Uterus (tissue), 4 donors: Measurements from ENCODE around the gene CAMTA1. TPM values are rescaled to one million over a fixed set of nuclear protein-coding genes. Genes with fewer than 3 reads are reported as not detected.

Source experiments
- DNase-seq, 2 donors: peaks; one replicate each; pipeline ENCODE4 v3.0.0-alpha.2; 2019 to 2020
- H3K27ac ChIP-seq, 2 donors: fragments of 200-600 bp; sonication (generic); 1 replicate in 1 of 2; 2 replicates in 1 of 2; pipeline ENCODE4 v1.5.1; 2016 to 2018
- H3K27me3 ChIP-seq, 2 donors: fragments of 200-600 bp; sonication (generic); one replicate each; pipeline ENCODE4 v1.5.1; 2018 to 2019; ENCODE audit warnings: control low read depth in 1 of 2
- H3K36me3 ChIP-seq, 2 donors: fragments of 200-600 bp; sonication (generic); one replicate each; pipeline ENCODE4 v1.5.1; 2019; ENCODE audit warnings: control low read depth in 1 of 2
- H3K4me1 ChIP-seq, 2 donors: fragments of 200-600 bp; sonication (generic); one replicate each; pipeline ENCODE4 v1.5.1; 2018 to 2019; ENCODE audit warnings: control low read depth in 1 of 2
- H3K4me3 ChIP-seq, 2 donors: fragments of 200-600 bp; sonication (generic); 1 replicate in 1 of 2; 2 replicates in 1 of 2; pipeline ENCODE4 v1.5.1; 2018 to 2019; ENCODE audit warnings: mild to moderate bottlenecking in 1 of 2
- H3K9me3 ChIP-seq, 2 donors: fragments of 200-600 bp; sonication (generic); one replicate each; pipeline ENCODE4 v1.5.1; 2019; ENCODE audit warnings: control low read depth in 1 of 2
- POLR2A ChIP-seq, 2 donors: fragments of 450-650 bp; IDR thresholded peaks; one replicate each; pipeline ENCODE4 v1.6.1; 2016; ENCODE audit warnings: antibody characterized with exemption in 2 of 2, mild to moderate bottlenecking in 1 of 2, moderate library complexity in 1 of 2
- intact Hi-C: fragments of 100-400 bp; cut with DNase I; formaldehyde crosslinking; loops from one replicate; pipeline ENCODE4 v1.15.1; 2023; ENCODE audit warnings: low total_unique reads
- total RNA-seq, 4 donors: library from RNA; depleted of rRNA in 3 of 4; stranded (reverse); fragments of >200 nt in 3 of 4; gene quantifications; one replicate each; pipeline versions ENCODE4 v1.1.0 to v1.2.4, GENCODE V29; 2014 to 2023
- TF ChIP-seq, protein P1 (sequence below), 4 experiments: fragments of 200-600 bp in 2 of 4; fragments of 450-650 bp in 2 of 4; sonication (generic) in 2 of 4; IDR thresholded peaks; one replicate each; pipeline ENCODE4 v1.5.1; 2016 to 2019; ENCODE audit warnings: antibody characterized with exemption in 4 of 4, mild to moderate bottlenecking in 2 of 4, moderate library complexity in 1 of 4
- donor health status: DM: yes; HTN: yes; CAD: no.

Gene CAMTA1
- total RNA-seq, 4 donors from 2014 or later, result 29.7 to 427 (median 64.8) TPM

DNA sequence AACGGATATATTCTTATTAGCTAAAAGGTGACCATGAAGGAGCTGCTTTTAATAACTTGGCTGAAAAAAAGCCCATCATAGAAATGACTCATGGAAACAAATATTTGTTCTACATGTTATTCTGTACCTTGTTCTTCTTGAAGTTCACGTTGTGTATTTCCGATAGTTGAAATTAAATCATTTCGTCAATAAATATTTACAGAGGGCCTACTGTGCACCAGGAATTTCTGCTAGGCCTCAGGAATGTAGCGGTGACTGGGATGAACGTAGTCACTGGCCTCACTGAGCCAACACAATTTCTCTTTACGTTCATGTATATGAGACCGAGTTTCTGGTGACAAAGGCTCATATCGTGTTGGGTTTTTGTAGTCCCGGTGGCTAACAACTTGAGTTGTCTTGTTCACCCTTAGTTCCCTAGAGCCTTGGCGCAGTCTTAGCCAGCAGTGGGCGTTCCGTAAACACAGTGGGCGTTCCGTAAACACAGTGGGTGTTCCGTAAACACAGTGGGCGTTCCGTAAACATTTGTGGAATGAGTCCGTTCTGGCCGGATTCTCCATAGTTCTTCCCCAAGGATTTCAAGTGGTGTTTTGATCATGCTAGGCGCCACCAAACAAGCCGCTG lies 932.6 kb downstream of the CAMTA1 start:
- Histone ChIP-seq H3K27ac (no peak overlapping the region), H3K9me3 (no peaks in the 10 kb centered on the region), H3K36me3 (no peaks in the 10 kb centered on the region), H3K27me3 (no peaks in the 10 kb centered on the region), H3K4me3 (no peak overlapping the region), H3K4me1 (no peaks in the 10 kb centered on the region)
- intact Hi-C loops, result no loop called here
- TF ChIP-seq, protein P1, sequence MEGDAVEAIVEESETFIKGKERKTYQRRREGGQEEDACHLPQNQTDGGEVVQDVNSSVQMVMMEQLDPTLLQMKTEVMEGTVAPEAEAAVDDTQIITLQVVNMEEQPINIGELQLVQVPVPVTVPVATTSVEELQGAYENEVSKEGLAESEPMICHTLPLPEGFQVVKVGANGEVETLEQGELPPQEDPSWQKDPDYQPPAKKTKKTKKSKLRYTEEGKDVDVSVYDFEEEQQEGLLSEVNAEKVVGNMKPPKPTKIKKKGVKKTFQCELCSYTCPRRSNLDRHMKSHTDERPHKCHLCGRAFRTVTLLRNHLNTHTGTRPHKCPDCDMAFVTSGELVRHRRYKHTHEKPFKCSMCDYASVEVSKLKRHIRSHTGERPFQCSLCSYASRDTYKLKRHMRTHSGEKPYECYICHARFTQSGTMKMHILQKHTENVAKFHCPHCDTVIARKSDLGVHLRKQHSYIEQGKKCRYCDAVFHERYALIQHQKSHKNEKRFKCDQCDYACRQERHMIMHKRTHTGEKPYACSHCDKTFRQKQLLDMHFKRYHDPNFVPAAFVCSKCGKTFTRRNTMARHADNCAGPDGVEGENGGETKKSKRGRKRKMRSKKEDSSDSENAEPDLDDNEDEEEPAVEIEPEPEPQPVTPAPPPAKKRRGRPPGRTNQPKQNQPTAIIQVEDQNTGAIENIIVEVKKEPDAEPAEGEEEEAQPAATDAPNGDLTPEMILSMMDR (IDR thresholded peaks at IDR 0.05), result no peak
- TF ChIP-seq POLR2A (IDR thresholded peaks at IDR 0.05), result no peak
- no peak for DNase-seq

DNA sequence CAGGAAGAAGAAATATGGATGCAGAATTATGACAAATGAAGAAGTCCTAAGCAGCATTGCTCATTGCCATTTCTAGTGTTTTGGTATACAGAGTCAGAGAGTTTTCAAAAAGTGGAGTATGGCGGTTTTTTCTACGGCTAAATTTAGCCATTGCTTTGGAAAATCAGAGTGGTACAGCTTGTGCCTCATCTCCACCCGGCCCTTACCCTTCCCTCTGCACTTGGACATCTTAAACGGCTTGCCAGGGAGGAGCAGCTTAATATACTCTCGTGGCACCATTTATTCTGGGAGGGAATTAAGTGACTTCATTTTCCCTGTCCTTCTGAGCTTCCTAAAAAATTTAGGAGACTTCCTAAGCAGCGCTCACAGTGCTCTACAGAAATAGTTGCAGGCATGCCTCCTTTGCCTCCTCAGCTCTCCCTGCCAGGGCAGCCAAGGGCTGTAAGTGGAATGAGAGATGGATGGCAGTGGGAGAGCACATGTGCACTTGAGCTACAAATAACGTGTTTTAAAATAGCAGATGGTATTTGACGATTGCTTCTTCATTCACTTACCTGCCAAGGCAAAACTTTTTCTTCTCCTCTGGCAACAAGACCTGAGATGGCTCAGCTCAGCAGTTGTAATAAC lies 934.3 kb downstream of the CAMTA1 start:
- Histone ChIP-seq H3K4me1 (no peaks in the 10 kb centered on the region), H3K27me3 (no peaks in the 10 kb centered on the region), H3K4me3 (no peak overlapping the region), H3K27ac (no peak overlapping the region), H3K36me3 (no peaks in the 10 kb centered on the region), H3K9me3 (no peaks in the 10 kb centered on the region)
- TF ChIP-seq, protein P1 (IDR thresholded peaks at IDR 0.05), result no peak
- no peak for TF ChIP-seq POLR2A (IDR thresholded peaks at IDR 0.05)
- DNase-seq, result no peak
- intact Hi-C loops, result no loop called here

DNA sequence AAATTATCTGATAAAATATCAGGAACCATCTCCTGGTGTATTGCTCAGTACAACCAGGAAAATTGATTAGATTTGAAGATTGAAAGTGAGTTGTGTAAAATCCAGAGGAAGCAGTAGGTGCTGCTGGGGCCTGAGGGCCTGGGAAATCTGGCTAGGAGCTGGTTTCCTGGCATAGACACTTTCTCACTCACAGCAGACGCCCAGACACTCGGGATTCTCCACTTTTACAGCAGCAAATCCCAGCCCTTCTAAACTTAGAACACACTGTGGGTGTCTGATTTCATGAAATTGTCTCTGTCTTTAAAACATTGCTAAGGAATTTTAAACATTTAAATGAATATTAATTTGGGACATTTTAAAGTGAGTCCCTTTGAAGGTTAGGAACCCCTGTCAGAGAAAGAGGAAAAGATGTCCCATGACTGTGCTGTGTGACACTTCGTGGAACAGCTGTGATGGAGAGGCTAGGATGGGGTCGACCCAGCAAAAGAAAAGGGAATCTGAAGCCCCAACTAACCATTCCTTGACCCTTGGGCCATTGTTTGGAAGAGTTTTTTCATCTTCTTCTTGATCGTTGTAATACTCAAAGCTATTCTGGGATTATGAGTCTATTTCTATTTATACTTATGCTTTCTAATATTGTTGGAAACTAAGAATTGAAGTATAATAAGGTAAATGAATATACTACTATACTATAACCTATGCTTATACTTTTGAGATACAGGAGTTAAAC lies 936.9 kb downstream of the CAMTA1 start:
- no peaks in the 10 kb centered on the region for H3K9me3 ChIP-seq

DNA sequence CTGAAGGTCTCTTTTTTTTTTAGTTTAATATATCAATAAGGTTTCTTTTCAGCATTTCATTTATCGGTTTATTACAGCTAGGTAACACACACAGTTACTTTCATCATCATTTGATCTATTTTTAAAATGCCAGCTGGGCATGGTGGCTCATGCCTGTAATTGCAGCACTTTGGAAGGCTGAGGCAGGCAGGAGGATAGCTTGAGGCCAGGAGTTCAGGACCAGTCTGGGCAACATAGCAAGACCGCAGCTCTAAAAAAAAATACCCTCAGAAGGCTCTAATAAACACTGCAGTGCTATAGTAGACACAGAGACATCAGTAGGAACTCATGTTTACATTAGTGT lies 937.4 kb downstream of the CAMTA1 start:
- Histone ChIP-seq H3K36me3 (no peaks in the 10 kb centered on the region), H3K9me3 (no peaks in the 10 kb centered on the region), H3K27ac (no peak overlapping the region), H3K4me3 (no peak overlapping the region), H3K27me3 (no peaks in the 10 kb centered on the region), H3K4me1 (no peaks in the 10 kb centered on the region)
- no peak for DNase-seq
- intact Hi-C loops, result no loop called here
- TF ChIP-seq, protein P1 (IDR thresholded peaks at IDR 0.05), result no peak
- no peak for TF ChIP-seq POLR2A (IDR thresholded peaks at IDR 0.05)

More for the DNA sequence above, 936.9 kb downstream of the CAMTA1 start:
- Histone ChIP-seq H3K36me3 (no peaks in the 10 kb centered on the region), H3K4me3 (no peak overlapping the region), H3K27ac (no peak overlapping the region), H3K27me3 (no peaks in the 10 kb centered on the region), H3K4me1 (no peaks in the 10 kb centered on the region)
- intact Hi-C loops, result no loop called here
- DNase-seq, result no peak
- no peak for TF ChIP-seq POLR2A (IDR thresholded peaks at IDR 0.05)
- TF ChIP-seq, protein P1 (IDR thresholded peaks at IDR 0.05), result no peak

DNA sequence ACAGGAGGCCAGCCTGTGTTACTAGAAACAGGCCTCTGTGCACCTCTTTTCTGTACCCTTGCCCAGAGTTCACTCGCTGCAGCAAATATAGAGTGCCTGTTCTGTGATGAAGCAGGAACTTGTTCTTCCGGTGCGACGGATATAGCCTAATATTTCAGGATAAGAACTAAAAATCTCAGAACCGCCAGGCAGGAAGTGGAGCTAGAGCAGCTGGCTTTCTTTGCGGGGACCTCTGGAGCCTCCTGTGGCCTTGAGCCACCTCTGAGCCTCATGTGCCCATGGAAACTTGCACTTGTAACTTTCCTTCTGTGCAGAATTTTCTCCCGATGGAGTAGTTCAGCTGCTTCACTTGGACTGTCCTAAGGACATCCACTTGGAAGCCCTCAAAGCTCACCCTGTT lies 941.4 kb downstream of the CAMTA1 start:
- DNase-seq, result no peak
- Histone ChIP-seq H3K27ac (no peak overlapping the region), H3K27me3 (no peaks in the 10 kb centered on the region), H3K36me3 (no peaks in the 10 kb centered on the region), H3K4me1 (no peaks in the 10 kb centered on the region), H3K4me3 (no peak overlapping the region), H3K9me3 (no peaks in the 10 kb centered on the region)
- no peak for TF ChIP-seq POLR2A (IDR thresholded peaks at IDR 0.05)
- TF ChIP-seq, protein P1 (IDR thresholded peaks at IDR 0.05), result no peak
- intact Hi-C loops, result no loop called here
